Bronchial epithelial cell (primary cell): ENCODE data around the gene WDR20. TPM values are rescaled to one million over a fixed set of nuclear protein-coding genes. Genes with fewer than 3 reads are reported as not detected.

ENCODE experiments used
- DNase-seq: peaks from one replicate; pipeline ENCODE4 v3.0.0-alpha.2; 2010; ENCODE audit warnings: low read depth
- FAIRE-seq: peaks from 2 replicates; lab custom pipeline; 2011; peaks lifted over from hg19 to GRCh38; lab: Jason Lieb, UNC
- H3K27me3 ChIP-seq: 2 replicates; pipeline ENCODE4 v1.5.1; 2011; ENCODE audit warnings: low read length; ENCODE audit not compliant: control insufficient read depth, insufficient read depth
- H3K36me3 ChIP-seq: 2 replicates; pipeline ENCODE4 v1.5.1; 2011; ENCODE audit warnings: low read length; ENCODE audit not compliant: control insufficient read depth, insufficient read depth
- H3K4me3 ChIP-seq: 2 replicates; pipeline ENCODE4 v1.5.1; 2011; ENCODE audit warnings: mild to moderate bottlenecking, low read depth, low read length, control low read depth
- CTCF ChIP-seq: IDR thresholded peaks from 2 replicates; pipeline ENCODE4 v1.5.1; 2011; ENCODE audit warnings: mild to moderate bottlenecking, moderate library complexity, low read length, control low read depth, inconsistent platforms; ENCODE audit not compliant: insufficient read depth, severe bottlenecking
- total RNA-seq: library from RNA; depleted of rRNA; stranded (reverse); fragments of >200 nt; gene quantifications from 2 replicates; pipeline ENCODE4 v1.2.1, GENCODE V29; 2014

The WDR20 gene
- total RNA-seq, 1 donor from 2014 or later, result 20.0 TPM

GRCh38 chr14:102203382-102203781 is 63.7 kb downstream of the WDR20 start:
- no peak for DNase-seq

DNA sequence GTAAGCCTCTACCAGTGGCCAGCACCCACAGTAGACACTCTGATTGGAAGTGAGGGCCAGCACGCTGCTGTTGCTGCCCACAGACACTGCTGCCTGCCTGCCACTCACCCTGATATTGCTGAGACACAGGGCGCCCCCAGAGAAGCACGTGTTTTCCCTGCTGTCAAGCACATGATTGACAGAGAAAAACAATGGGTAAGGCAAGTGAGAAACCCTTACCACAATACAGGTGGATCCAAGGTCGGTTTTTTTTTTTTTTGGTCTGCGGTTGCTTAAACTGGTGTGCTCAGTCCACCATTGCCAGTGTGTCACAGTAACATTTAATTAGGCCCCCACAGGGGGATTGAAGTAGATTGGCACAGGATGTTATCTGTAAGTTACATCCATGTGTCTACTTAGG is 65.9 kb downstream of the WDR20 start:
- peaks cover 15% of the 10 kb centered on the region for H3K36me3 ChIP-seq
- no peaks in the 10 kb centered on the region for H3K27me3 ChIP-seq
- no peak for TF ChIP-seq CTCF
- DNase-seq (no peak), FAIRE-seq (no peak)
- H3K4me3 ChIP-seq, result no peak overlapping the region

More at GRCh38 chr14:102203382-102203781, 63.7 kb downstream of the WDR20 start:
- FAIRE-seq, result no peak
- no peak for TF ChIP-seq CTCF
- Histone ChIP-seq H3K4me3 (no peak overlapping the region), H3K36me3 (peaks cover 15% of the 10 kb centered on the region), H3K27me3 (no peaks in the 10 kb centered on the region)

DNA sequence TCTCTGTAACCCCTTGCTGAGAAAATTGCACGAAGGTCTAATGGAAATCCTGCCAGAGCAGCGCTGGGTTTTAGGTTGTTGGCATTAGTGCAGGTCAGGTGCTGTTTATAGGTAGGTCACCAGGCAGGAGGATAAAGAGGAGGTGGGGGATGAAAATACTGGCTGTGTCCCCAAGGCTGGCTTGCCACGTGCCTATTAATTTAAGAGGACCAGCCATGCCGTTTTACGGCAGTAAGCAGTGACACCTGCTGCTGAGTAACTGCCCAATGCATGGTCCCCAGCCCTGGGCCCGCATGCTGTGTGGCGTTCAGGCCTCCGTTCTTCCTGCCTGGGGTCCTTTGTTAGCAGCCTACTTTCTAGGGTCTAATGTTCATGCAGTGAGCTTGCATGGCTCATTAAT is 67.2 kb downstream of the WDR20 start:
- TF ChIP-seq CTCF, result no peak
- FAIRE-seq, result no peak
- Histone ChIP-seq H3K4me3 (no peak overlapping the region), H3K27me3 (no peaks in the 10 kb centered on the region), H3K36me3 (peaks cover 17% of the 10 kb centered on the region)
- DNase-seq, result no peak

- H3K36me3 ChIP-seq, result peaks cover 16% of the 10 kb centered on the region
- no peak overlapping the region for H3K4me3 ChIP-seq
- no peak for TF ChIP-seq CTCF
- FAIRE-seq, result peak; percentile 96
- no peaks in the 10 kb centered on the region for H3K27me3 ChIP-seq
- no peak for DNase-seq
Measured at GRCh38 chr14:102207831-102208365, 68.2 kb downstream of the WDR20 start.

DNA sequence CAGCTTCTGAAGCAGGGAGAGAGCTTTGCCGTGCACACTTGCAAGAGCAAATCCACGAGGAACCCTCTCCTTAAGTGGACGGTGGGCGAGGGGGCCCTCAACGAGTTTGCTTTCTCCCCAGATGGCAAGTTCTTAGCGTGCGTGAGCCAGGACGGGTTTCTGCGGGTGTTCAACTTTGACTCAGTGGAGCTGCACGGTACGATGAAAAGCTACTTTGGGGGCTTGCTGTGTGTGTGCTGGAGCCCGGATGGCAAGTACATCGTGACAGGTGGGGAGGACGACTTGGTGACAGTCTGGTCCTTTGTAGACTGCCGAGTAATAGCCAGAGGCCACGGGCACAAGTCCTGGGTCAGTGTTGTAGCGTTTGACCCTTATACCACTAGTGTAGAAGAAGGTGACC is 69.0 kb downstream of the WDR20 start:
- Histone ChIP-seq H3K4me3 (no peak overlapping the region), H3K27me3 (no peaks in the 10 kb centered on the region), H3K36me3 (peaks cover 14% of the 10 kb centered on the region)
- FAIRE-seq, result peak; percentile 13
- no peak for TF ChIP-seq CTCF
- DNase-seq, result no peak

DNA sequence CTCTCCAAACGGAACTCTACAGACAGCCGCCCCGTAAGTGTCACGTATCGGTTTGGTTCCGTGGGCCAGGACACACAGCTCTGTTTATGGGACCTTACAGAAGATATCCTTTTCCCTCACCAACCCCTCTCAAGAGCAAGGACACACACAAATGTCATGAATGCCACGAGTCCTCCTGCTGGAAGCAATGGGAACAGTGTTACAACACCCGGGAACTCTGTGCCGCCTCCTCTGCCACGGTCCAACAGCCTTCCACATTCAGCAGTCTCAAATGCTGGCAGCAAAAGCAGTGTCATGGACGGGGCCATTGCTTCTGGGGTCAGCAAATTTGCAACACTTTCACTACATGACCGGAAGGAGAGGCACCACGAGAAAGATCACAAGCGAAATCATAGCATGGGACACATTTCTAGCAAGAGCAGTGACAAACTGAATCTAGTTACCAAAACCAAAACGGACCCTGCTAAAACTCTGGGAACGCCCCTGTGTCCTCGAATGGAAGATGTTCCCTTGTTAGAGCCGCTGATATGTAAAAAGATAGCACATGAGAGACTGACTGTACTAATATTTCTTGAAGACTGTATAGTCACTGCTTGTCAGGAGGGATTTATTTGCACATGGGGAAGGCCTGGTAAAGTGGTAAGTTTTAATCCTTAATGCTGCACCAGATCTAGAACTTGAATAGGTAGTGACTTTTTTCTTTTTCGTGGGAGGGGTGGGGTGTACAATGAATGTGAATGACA is 69.7 kb downstream of the WDR20 start:
- DNase-seq, result no peak
- TF ChIP-seq CTCF, result peak; percentile 18
- peaks cover 11% of the 10 kb centered on the region for H3K36me3 ChIP-seq
- no peak overlapping the region for H3K4me3 ChIP-seq
- FAIRE-seq, result peak; percentile 84
- no peaks in the 10 kb centered on the region for H3K27me3 ChIP-seq
